Hindlimb muscle (tissue), 1 donor: Measurements from ENCODE around the gene HELZ2. TPM values are rescaled to one million over a fixed set of nuclear protein-coding genes. Genes with fewer than 3 reads are reported as not detected.

Experiments
- polyA plus RNA-seq: library from polyadenylated mRNA; unstranded; fragments of 120-200 nt; gene quantifications from one replicate; pipeline ENCODE4 v1.2.1, GENCODE V29; 2013; ENCODE audit not compliant: insufficient read length

Gene HELZ2
- polyA plus RNA-seq, 1 donor = 7.6 TPM

Other genes starting within 250 kb of the HELZ2 start
- 0.25 TPM for gene CHRNA4, start 212.9 kb downstream of the HELZ2 start, polyA plus RNA-seq
- 1.8 TPM for gene KCNQ2, start 101.6 kb downstream of the HELZ2 start, polyA plus RNA-seq
- 1,012 TPM for gene EEF1A2, start 75.2 kb downstream of the HELZ2 start, polyA plus RNA-seq
- 287 TPM for gene PPDPF, start 53.5 kb downstream of the HELZ2 start, polyA plus RNA-seq
- 0.41 TPM for gene PTK6, start 36.9 kb downstream of the HELZ2 start, polyA plus RNA-seq
- not detected for gene SRMS, start 26.5 kb downstream of the HELZ2 start, polyA plus RNA-seq
- gene FNDC11, start 20.1 kb downstream of the HELZ2 start, polyA plus RNA-seq = 0.13 TPM
- 8.0 TPM for gene GMEB2, start 52.9 kb upstream of the HELZ2 start, polyA plus RNA-seq
- 13.5 TPM for gene STMN3, start 79.2 kb upstream of the HELZ2 start, polyA plus RNA-seq
- gene RTEL1, start 84.1 kb upstream of the HELZ2 start, polyA plus RNA-seq = 12.2 TPM
- gene TNFRSF6B, start 122.4 kb upstream of the HELZ2 start, polyA plus RNA-seq = 1.6 TPM
- gene ARFRP1, start 133.7 kb upstream of the HELZ2 start, polyA plus RNA-seq = 31.7 TPM
- 17.1 TPM for gene ZGPAT, start 133.8 kb upstream of the HELZ2 start, polyA plus RNA-seq
- gene LIME1, start 162.4 kb upstream of the HELZ2 start, polyA plus RNA-seq = 6.2 TPM
- 189 TPM for gene SLC2A4RG, start 165.5 kb upstream of the HELZ2 start, polyA plus RNA-seq